GM10248 (cell line): Measurements from ENCODE around the gene BTBD16.

Source experiments
- CTCF ChIA-PET: fragments of 300-600 bp; sonication (Branson Sonifier 250); formaldehyde crosslinking; extraction: SDS; loops from one replicate; lab custom pipeline; 2021; ENCODE audit warnings: antibody characterized with exemption; lab: Yijun Ruan, JAX
- POLR2A ChIA-PET: fragments of 350-650 bp; sonication (Branson Sonifier 250); formaldehyde crosslinking; extraction: SDS; loops from one replicate; lab custom pipeline; 2020; ENCODE audit warnings: antibody characterized with exemption; lab: Yijun Ruan, JAX
- DNase-seq: peaks from one replicate; pipeline ENCODE4 v3.0.0; 2012; ENCODE audit errors: extremely low spot score
- CTCF ChIP-seq: IDR thresholded peaks from 2 replicates; pipeline ENCODE4 v1.5.1; 2012; ENCODE audit warnings: mild to moderate bottlenecking, low read depth; ENCODE audit errors: extremely low read depth, missing control alignments, control extremely low read depth

BTBD16 gene

DNA sequence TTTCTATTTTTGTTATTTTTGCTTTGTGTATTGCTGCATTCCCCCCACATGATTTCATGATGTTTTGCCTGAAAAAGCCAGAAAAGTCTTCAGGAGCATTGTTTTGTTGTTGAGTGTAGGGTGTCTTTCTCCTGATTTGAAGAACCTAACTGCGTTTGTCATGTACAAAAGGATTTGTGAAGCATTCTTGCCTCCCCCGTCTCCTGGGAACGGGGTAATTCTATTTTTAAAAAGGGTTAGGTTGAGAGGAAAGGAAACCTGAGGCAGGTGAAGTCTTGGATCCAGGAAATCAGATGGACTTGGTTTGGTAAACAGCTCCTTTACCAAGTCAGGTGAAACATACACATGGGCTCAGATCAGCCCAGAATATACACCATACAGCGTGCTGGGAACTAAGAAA, 26.0 kb upstream of the BTBD16 start:
- POLR2A ChIA-PET = no interaction called here
- DNase-seq = no peak
- TF ChIP-seq CTCF = no peak
- CTCF ChIA-PET = interaction anchor here (1.5 to 3.2 kb wide), 2 partner anchors 19 to 23 kb away, joined by 4 to 13 read pairs; no protein-coding TSS in a partner anchor

DNA sequence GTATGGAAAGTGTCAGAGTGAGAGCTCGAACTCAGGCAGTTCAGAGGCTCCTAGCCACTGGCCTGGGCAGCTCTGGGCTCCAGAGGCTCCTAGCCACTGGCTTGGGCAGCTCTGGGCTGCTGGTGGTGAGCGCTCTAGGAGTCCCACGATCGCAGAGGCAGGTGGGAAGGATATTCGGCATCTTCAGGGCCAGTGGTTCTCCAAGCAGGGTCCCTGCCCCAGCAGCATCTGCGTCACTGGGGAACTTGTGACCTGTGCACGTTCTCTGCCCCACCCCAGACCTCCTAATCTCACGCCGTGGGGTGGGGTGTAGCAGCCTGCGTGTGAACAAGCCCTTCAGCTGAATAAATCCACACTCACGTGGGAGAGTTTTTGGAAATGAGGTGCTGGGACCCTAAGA, 25.2 kb upstream of the BTBD16 start:
- no peak for TF ChIP-seq CTCF
- DNase-seq = no peak
- ChIA-PET CTCF (interaction anchor here (1.5 to 3.2 kb wide), 2 partner anchors 18 to 22 kb away, joined by 4 to 13 read pairs; no protein-coding TSS in a partner anchor), POLR2A (no interaction called here)

DNA sequence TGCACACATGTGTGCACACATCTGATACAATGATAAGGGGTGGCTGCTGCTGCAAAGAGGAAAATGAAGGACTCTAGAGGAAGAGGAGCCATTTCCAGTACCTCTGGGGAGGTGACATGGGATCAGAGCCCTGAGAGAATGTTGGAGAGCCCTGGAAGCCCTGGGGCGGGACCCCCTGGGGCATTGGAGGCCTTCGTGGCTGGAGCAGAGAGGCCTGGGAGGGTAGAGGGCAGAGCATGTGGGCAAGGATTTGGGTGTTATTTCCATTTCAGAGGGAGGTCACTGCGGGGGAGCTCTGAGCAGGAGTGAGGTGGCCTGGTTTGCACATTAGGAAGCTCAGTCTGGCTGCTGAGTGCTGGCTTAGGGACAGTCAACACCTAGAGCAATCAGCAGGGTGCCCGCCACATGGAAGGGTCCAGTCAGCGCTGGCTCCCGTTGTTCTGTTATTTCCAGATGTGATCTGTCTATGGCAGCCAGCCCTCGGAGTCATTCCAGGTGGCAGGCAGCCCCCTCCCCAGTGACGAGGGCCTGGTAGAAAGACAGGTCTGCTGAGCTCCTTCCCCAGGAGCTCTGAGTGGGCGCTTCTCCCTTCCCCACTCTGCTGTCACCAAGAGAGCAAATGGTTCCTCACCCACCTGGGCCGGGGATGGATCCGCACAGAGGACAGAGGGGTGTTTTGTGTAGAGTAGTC, 24.1 kb upstream of the BTBD16 start:
- CTCF ChIA-PET = interaction anchor here (3.2 kb wide), 1 partner anchor 21 kb away, joined by 13 read pairs; no protein-coding TSS in a partner anchor
- TF ChIP-seq CTCF = no peak
- no peak for DNase-seq
- POLR2A ChIA-PET = no interaction called here

DNA sequence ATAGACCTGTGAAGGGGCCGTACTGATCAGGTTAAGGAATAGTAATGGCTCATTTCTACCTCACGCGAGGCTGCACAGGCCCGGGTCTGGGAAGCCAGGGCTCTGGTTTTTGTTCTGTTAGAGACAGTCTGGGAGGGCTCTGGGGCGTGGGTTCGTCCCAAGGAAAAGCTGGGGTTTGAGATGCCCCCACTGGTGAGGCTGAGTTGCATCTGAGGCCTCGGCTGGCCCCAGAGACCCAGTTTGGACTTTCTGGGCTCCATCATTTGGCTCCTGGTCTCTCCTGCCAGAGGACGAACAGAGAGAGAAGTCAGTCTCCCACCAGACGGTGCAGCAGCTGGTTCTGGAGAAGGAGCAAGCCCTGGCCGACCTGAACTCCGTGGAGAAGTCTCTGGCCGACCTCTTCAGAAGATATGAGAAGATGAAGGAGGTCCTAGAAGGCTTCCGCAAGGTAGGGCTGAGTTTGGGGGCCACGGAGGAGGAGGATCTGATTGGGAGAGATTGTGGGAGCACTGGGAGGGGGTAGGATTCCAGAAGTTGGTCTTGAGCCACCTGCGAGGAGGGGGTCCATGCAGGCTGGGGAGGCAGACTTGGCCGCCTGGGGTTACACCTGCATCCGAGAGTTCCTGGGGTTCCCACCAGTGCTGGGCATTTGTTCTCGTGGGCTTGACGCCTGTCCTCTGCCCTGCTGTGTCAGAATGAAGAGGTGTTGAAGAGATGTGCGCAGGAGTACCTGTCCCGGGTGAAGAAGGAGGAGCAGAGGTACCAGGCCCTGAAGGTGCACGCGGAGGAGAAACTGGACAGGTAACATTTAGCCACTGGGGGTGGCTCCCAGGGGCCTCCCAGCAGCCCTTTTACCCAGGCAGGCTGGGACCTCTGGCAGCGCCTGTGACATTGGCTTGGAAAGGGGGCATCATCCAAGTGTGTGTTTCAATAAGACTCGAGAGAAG, 22.5 kb upstream of the BTBD16 start:
- no peak for DNase-seq
- ChIA-PET CTCF (interaction anchor here (3.2 kb wide), 1 partner anchor 19 kb away, joined by 13 read pairs; no protein-coding TSS in a partner anchor), POLR2A (no interaction called here)
- no peak for TF ChIP-seq CTCF

- DNase-seq = no peak
- no peak for TF ChIP-seq CTCF
- CTCF ChIA-PET = interaction anchor here (0.8 kb wide), 1 partner anchor 19 kb away, joined by 3 read pairs; no protein-coding TSS in a partner anchor
- POLR2A ChIA-PET = no interaction called here
Measured at GRCh38 chr10:122249303-122249850, 21.7 kb upstream of the BTBD16 start.
